ENCODE results near the gene TTC39B. TPM values are rescaled to one million over a fixed set of nuclear protein-coding genes. Genes with fewer than 3 reads are reported as not detected.

The TTC39B gene
- total RNA-seq: 10 to 100 TPM in 1 of 4 donors, 1 to 10 TPM in 3; 3.4 to 11.2 (median 4.3) TPM

- no peak for TF ChIP-seq CTCF (IDR thresholded peaks at IDR 0.05; ENCODE audit: low read depth)
Observed at GRCh38 chr9:15306757-15307522, at the start of gene TTC39B. Gene TTC39B (minus strand): TSS chr9:15307216. CDS start chr9:15307125, 91 bp downstream.

GRCh38 chr9:15355669-15356068, 48.7 kb upstream of the TTC39B start:
- TF ChIP-seq CTCF (IDR thresholded peaks at IDR 0.05; ENCODE audit: low read depth): no peak

GRCh38 chr9:15354713-15355112, 47.7 kb upstream of the TTC39B start:
- TF ChIP-seq CTCF (IDR thresholded peaks at IDR 0.05; ENCODE audit: low read depth): no peak

- TF ChIP-seq CTCF (IDR thresholded peaks at IDR 0.05; ENCODE audit: low read depth): no peak
Observed at GRCh38 chr9:15353892-15354291, 46.9 kb upstream of the TTC39B start.

GRCh38 chr9:15352306-15352705, 45.3 kb upstream of the TTC39B start:
- TF ChIP-seq CTCF (IDR thresholded peaks at IDR 0.05; ENCODE audit: low read depth): no peak

GRCh38 chr9:15349892-15350761, 43.1 kb upstream of the TTC39B start:
- no peak for TF ChIP-seq CTCF (IDR thresholded peaks at IDR 0.05; ENCODE audit: low read depth)

GRCh38 chr9:15346837-15347236, 39.8 kb upstream of the TTC39B start:
- TF ChIP-seq CTCF (IDR thresholded peaks at IDR 0.05; ENCODE audit: low read depth): no peak

Measured in subcutaneous adipose tissue (tissue), 4 donors.